ENCODE data around the gene ZNF532.

Gene ZNF532

GRCh38 chr18:58886864-58887612 lies 22.4 kb downstream of the ZNF532 start:
- peak overlapping the region; percentile 84 for H3K27ac Mint-ChIP-seq
- no peak overlapping the region for H3K4me3 Mint-ChIP-seq
- H3K4me1 Mint-ChIP-seq = peaks cover 24% of the 10 kb centered on the region
- H3K27me3 Mint-ChIP-seq (ENCODE audit: low read depth, poor library complexity) = no peaks in the 10 kb centered on the region
- TF ChIP-seq CTCF (IDR thresholded peaks at IDR 0.05) = no peak
- H3K36me3 Mint-ChIP-seq (ENCODE audit: low read depth) = peaks cover 70% of the 10 kb centered on the region
- no peaks in the 10 kb centered on the region for H3K9me3 Mint-ChIP-seq
- DNase-seq = no peak

GRCh38 chr18:58887613-58887963 lies 22.9 kb downstream of the ZNF532 start:
- Mint-ChIP-seq H3K9me3 (no peaks in the 10 kb centered on the region), H3K27ac (peak overlapping the region; percentile 84), H3K27me3 (ENCODE audit: low read depth, poor library complexity) (no peaks in the 10 kb centered on the region), H3K4me1 (peaks cover 22% of the 10 kb centered on the region), H3K36me3 (ENCODE audit: low read depth) (peaks cover 72% of the 10 kb centered on the region), H3K4me3 (no peak overlapping the region)
- no peak for TF ChIP-seq CTCF (IDR thresholded peaks at IDR 0.05)
- DNase-seq = no peak

GRCh38 chr18:58891776-58892175 lies 27.1 kb downstream of the ZNF532 start:
- no peak for TF ChIP-seq CTCF (IDR thresholded peaks at IDR 0.05)
- Mint-ChIP-seq H3K36me3 (ENCODE audit: low read depth) (peaks cover 64% of the 10 kb centered on the region), H3K4me3 (no peak overlapping the region), H3K27me3 (ENCODE audit: low read depth, poor library complexity) (no peaks in the 10 kb centered on the region), H3K27ac (peak overlapping the region; percentile 15), H3K9me3 (no peaks in the 10 kb centered on the region), H3K4me1 (peaks cover 46% of the 10 kb centered on the region)
- DNase-seq = no peak

GRCh38 chr18:58892488-58892887 lies 27.8 kb downstream of the ZNF532 start:
- H3K4me3 Mint-ChIP-seq = no peak overlapping the region
- H3K27me3 Mint-ChIP-seq (ENCODE audit: low read depth, poor library complexity) = no peaks in the 10 kb centered on the region
- peaks cover 60% of the 10 kb centered on the region for H3K36me3 Mint-ChIP-seq (ENCODE audit: low read depth)
- H3K27ac Mint-ChIP-seq = peak overlapping the region; percentile 42
- no peak for DNase-seq
- no peaks in the 10 kb centered on the region for H3K9me3 Mint-ChIP-seq
- H3K4me1 Mint-ChIP-seq = peaks cover 46% of the 10 kb centered on the region
- TF ChIP-seq CTCF (IDR thresholded peaks at IDR 0.05) = no peak

GRCh38 chr18:58893388-58894099 lies 28.9 kb downstream of the ZNF532 start:
- Mint-ChIP-seq H3K4me1 (peaks cover 46% of the 10 kb centered on the region), H3K27me3 (ENCODE audit: low read depth, poor library complexity) (no peaks in the 10 kb centered on the region), H3K4me3 (no peak overlapping the region), H3K9me3 (no peaks in the 10 kb centered on the region), H3K36me3 (ENCODE audit: low read depth) (peaks cover 53% of the 10 kb centered on the region), H3K27ac (peak overlapping the region; percentile 92)
- no peak for DNase-seq
- no peak for TF ChIP-seq CTCF (IDR thresholded peaks at IDR 0.05)
